DMS114 treated with DMSO at 0.1 percent for 48 hours (cell line): ENCODE measurements around the gene TBX15.

ENCODE experiments used
- DNase-seq: peaks from one replicate; lab custom pipeline; 2025; ENCODE audit not compliant: unreplicated experiment; lab: John Stamatoyannopoulos, UW

The TBX15 gene

GRCh38 chr1:118988186-118989005, at the start of gene TBX15:
Gene TBX15, minus strand, starts transcription at chr1:118988343. Its CDS starts 548 bp downstream, at chr1:118987795.
- DNase-seq, result peak; percentile 38

GRCh38 chr1:119034359-119034758, 46.2 kb upstream of the TBX15 start:
- no peak for DNase-seq

- no peak for DNase-seq
Measured at GRCh38 chr1:119032986-119033385, 44.8 kb upstream of the TBX15 start.

GRCh38 chr1:119027759-119028158, 39.6 kb upstream of the TBX15 start:
- no peak for DNase-seq

- DNase-seq, result no peak
Measured at GRCh38 chr1:119026956-119027355, 38.8 kb upstream of the TBX15 start.

- no peak for DNase-seq
Measured at GRCh38 chr1:119015547-119015946, 27.4 kb upstream of the TBX15 start.

- no peak for DNase-seq
Measured at GRCh38 chr1:119012383-119012782, 24.2 kb upstream of the TBX15 start.

- no peak for DNase-seq
Measured at GRCh38 chr1:119011706-119012105, 23.6 kb upstream of the TBX15 start.

- no peak for DNase-seq
Measured at GRCh38 chr1:119011116-119011515, 23.0 kb upstream of the TBX15 start.

GRCh38 chr1:119010201-119010600, 22.1 kb upstream of the TBX15 start:
- no peak for DNase-seq

GRCh38 chr1:119009312-119009655, 21.1 kb upstream of the TBX15 start:
- no peak for DNase-seq

- peak; percentile 46 for DNase-seq
Measured at GRCh38 chr1:119008483-119009311, 20.6 kb upstream of the TBX15 start.

- DNase-seq, result no peak
Measured at GRCh38 chr1:119007670-119008482, 19.7 kb upstream of the TBX15 start.

- no peak for DNase-seq
Measured at GRCh38 chr1:119007339-119007669, 19.2 kb upstream of the TBX15 start.

- no peak for DNase-seq
Measured at GRCh38 chr1:119006406-119007279, 18.5 kb upstream of the TBX15 start.

GRCh38 chr1:119005724-119006405, 17.7 kb upstream of the TBX15 start:
- no peak for DNase-seq

GRCh38 chr1:119004781-119005180, 16.6 kb upstream of the TBX15 start:
- DNase-seq, result no peak

- no peak for DNase-seq
Measured at GRCh38 chr1:119004129-119004527, 16.0 kb upstream of the TBX15 start.

GRCh38 chr1:119003413-119004128, 15.4 kb upstream of the TBX15 start:
- no peak for DNase-seq
